ENCODE measurements around the gene MTR.

Gene MTR

DNA sequence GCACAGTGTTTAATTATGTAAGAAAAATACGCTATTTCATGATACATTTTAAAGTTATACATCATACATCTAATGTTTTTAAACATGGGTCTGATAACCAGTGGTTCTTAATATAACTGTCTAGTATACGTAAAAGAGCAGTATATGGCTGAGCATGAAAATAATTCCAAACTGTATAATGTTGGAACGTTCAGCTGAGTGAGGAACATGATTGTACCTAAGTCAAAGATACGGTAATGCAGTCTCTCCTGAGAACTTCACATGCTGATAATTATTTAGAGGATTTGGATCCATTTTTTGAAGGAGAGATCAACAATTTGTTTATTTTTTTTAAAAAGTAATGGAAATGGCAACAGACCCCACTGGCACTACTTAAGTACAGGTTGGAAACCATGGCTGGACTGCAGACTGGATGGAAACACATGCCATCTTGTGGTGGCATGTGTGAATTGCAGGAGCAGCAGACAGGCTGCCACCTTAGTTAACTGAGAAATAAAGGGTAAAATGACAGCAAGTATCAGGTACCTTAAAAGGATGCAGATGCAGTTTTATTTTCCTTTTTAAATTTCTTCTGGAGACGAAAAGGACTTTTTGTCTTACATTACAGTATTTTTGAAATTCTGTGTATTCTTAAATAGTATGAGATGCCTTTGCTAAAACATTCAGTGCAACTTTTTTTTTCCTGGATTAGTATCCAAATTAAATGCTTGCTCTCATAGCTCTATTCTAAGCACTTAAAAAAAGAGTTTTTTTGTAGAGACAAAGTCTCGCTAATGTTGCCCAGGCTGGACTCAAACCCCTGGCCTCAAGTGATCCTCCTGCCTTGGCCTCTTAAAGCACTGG is 73.8 kb downstream of the MTR start:
- TF ChIP-seq, protein P1, sequence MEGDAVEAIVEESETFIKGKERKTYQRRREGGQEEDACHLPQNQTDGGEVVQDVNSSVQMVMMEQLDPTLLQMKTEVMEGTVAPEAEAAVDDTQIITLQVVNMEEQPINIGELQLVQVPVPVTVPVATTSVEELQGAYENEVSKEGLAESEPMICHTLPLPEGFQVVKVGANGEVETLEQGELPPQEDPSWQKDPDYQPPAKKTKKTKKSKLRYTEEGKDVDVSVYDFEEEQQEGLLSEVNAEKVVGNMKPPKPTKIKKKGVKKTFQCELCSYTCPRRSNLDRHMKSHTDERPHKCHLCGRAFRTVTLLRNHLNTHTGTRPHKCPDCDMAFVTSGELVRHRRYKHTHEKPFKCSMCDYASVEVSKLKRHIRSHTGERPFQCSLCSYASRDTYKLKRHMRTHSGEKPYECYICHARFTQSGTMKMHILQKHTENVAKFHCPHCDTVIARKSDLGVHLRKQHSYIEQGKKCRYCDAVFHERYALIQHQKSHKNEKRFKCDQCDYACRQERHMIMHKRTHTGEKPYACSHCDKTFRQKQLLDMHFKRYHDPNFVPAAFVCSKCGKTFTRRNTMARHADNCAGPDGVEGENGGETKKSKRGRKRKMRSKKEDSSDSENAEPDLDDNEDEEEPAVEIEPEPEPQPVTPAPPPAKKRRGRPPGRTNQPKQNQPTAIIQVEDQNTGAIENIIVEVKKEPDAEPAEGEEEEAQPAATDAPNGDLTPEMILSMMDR (IDR thresholded peaks at IDR 0.05; ENCODE audit: insufficient read depth, low read length, poor library complexity, severe bottlenecking) = peak; percentile 92
- peak; percentile 29 for DNase-seq (ENCODE audit: extremely low read depth, insufficient read length)
- no peaks in the 10 kb centered on the region for H3K27me3 ChIP-seq (replicated peaks; ENCODE audit: control insufficient read depth, insufficient read depth, low read length)
- no peak overlapping the region for H3K4me3 ChIP-seq (replicated peaks; ENCODE audit: low read depth, low read length)
- peaks cover 3% of the 10 kb centered on the region for H3K36me3 ChIP-seq (ENCODE audit: control insufficient read depth, insufficient read depth, low read length)

DNA sequence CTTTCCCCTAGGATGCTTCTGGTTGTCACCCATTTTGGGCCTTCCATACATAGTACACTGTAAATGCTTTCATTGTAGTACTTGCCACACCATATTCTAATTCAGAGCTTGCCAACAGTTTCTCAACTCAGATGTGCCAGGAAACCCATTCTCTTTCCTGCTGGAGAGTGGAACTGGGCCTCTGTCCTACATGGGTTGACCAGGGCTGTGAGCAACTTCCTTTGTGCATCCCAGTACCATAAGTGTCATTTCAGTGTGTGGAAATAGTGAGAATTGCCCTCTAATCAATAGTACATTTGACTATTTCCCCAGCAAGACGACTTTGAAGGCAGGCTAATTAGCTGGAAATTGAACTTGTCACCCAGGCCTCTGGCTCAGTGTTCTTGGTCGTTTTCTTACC is 74.8 kb downstream of the MTR start:
- Histone ChIP-seq H3K4me3 (replicated peaks; ENCODE audit: low read depth, low read length) (no peak overlapping the region), H3K36me3 (ENCODE audit: control insufficient read depth, insufficient read depth, low read length) (peaks cover 3% of the 10 kb centered on the region), H3K27me3 (replicated peaks; ENCODE audit: control insufficient read depth, insufficient read depth, low read length) (no peaks in the 10 kb centered on the region)
- TF ChIP-seq, protein P1 (IDR thresholded peaks at IDR 0.05; ENCODE audit: insufficient read depth, low read length, poor library complexity, severe bottlenecking) = no peak
- no peak for DNase-seq (ENCODE audit: extremely low read depth, insufficient read length)

DNA sequence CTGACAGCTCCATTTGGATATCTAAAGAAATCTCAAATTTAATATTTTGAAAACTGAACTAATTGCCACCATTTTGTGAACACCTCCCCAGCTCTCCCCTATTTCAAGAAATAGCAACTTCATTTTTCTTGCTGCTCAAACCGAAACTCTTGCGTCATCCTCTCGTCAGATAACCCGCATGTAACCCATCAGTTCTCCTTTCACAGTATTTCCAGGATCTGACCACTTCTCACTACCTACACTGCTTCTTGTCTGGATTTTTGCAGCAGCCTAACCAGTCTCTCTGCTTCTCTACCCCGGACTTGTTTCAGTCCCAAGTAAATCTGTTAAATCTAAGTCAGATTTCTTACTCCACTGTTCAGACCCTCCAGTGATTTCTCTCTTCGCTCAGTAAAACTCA is 75.6 kb downstream of the MTR start:
- TF ChIP-seq, protein P1 (IDR thresholded peaks at IDR 0.05; ENCODE audit: insufficient read depth, low read length, poor library complexity, severe bottlenecking) = no peak
- Histone ChIP-seq H3K4me3 (replicated peaks; ENCODE audit: low read depth, low read length) (no peak overlapping the region), H3K36me3 (ENCODE audit: control insufficient read depth, insufficient read depth, low read length) (peaks cover 3% of the 10 kb centered on the region), H3K27me3 (replicated peaks; ENCODE audit: control insufficient read depth, insufficient read depth, low read length) (no peaks in the 10 kb centered on the region)
- no peak for DNase-seq (ENCODE audit: extremely low read depth, insufficient read length)

DNA sequence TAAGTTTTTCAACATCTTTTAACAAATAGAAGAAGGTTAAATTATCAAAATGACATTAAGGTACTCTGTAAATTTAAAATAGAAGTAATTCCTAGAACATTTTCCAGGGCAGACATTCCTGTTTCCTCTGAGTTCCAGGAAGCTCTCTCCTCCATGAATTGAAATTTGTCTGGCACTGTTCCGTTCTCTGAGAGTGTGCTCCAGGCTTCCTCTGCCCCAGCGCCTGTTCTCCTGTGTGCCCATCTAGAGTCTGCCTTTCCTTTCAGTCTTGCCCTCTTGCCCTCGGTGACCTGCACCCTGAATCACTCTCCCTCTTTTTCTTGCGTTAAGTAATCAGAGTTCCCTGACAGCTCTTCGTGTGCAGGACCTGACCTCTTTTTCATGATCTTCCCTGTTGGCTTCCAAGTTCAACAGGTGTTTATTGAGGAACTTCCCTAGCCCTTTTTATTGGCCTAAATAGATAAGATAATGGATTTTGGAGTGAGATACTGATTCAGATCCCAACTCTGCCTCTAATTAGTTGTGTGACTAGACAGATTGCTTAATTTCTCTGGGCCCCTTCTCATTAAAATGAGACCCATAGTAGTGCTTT is 77.1 kb downstream of the MTR start:
- DNase-seq (ENCODE audit: extremely low read depth, insufficient read length) = no peak
- H3K36me3 ChIP-seq (ENCODE audit: control insufficient read depth, insufficient read depth, low read length) = peaks cover 3% of the 10 kb centered on the region
- H3K4me3 ChIP-seq (replicated peaks; ENCODE audit: low read depth, low read length) = no peak overlapping the region
- no peaks in the 10 kb centered on the region for H3K27me3 ChIP-seq (replicated peaks; ENCODE audit: control insufficient read depth, insufficient read depth, low read length)
- TF ChIP-seq, protein P1 (IDR thresholded peaks at IDR 0.05; ENCODE audit: insufficient read depth, low read length, poor library complexity, severe bottlenecking) = no peak

DNA sequence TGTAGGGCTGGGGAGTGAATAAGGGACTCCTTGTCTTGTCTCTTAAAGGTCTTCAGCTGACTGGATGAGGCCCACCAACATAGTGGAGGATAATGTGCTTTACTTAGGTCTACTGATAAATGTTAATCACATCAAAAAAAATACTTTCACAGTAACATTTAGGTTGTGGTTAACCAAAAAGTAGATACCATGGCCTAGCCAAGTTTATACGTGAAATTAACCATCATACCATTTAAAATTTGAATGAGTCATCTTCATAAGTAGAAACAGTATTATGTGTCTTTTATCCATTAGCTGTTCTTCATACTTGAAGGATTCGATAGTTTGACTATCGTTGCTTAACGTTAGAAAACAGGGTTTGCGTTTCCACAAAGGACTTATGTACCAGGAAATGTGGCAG is 80.9 kb downstream of the MTR start:
- TF ChIP-seq, protein P1 (IDR thresholded peaks at IDR 0.05; ENCODE audit: insufficient read depth, low read length, poor library complexity, severe bottlenecking) = no peak
- DNase-seq (ENCODE audit: extremely low read depth, insufficient read length) = no peak
- H3K4me3 ChIP-seq (replicated peaks; ENCODE audit: low read depth, low read length) = no peak overlapping the region
- no peaks in the 10 kb centered on the region for H3K27me3 ChIP-seq (replicated peaks; ENCODE audit: control insufficient read depth, insufficient read depth, low read length)
- H3K36me3 ChIP-seq (ENCODE audit: control insufficient read depth, insufficient read depth, low read length) = peaks cover 1% of the 10 kb centered on the region

Measured in GM06990 (cell line).